ENCODE results near the gene ATRN.
"Not testable (repeated sequence)": the region's sequence is repeated elsewhere in the genome, so short reads cannot be mapped to it uniquely, and the experiment has no call there.

ATRN gene

DNA sequence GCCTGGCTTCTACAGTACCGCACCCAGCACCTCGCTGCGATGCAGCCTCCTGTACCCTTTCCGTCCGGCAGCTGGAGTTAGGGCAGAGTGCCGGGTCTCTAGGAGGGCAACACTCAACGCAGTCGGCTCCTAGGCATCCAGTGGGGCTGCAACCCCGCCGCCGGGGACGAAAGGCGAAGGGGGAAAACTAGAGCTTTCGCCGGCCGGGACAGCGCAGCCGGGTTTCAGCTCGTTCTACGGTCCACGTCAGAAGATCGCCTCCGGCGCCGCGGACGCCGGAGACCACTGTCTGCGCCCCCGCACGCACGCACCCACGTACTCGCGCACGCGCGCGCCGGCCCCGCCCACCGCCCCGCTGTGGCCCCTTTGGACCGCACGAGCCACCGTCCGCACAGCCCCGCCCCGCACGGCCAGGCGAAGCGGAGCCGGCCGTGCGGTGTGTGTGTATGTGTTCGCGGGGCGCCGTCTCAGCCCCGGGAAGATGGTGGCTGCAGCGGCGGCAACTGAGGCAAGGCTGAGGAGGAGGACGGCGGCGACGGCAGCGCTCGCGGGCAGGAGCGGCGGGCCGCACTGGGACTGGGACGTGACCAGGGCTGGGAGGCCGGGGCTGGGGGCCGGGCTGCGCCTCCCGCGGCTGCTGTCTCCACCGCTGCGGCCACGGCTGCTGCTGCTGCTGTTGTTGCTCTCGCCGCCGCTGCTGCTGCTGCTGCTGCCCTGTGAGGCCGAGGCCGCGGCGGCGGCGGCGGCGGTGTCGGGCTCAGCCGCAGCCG lies at the start of gene ATRN:
Gene ATRN, plus strand, starts transcription at position 392 of the 770 bp plus-strand sequence. Its CDS starts 90 bp downstream, at position 482.
- DNase-seq (ENCODE audit: low spot score): peak; percentile 87

DNA sequence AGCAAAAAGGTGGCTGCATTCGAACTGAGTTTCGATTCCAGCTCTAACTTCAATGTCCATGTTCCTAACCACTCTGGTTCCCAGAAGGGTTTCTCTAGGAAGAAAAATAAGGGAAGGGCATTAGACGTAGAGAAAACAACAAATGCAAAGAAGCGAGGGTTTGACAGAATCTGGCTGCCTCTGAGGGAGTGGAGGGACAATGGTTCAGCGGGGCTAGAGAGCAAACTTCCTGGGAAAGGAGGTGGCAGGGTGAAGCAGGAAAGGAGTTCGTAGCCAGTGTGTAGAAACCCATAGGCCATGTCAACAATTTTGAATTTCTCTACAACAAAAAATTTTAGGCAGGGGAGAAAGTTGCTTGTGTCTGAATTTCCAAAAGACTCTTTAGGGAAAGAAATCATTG lies 48.8 kb upstream of the ATRN start:
- DNase-seq (ENCODE audit: low spot score): no peak

DNA sequence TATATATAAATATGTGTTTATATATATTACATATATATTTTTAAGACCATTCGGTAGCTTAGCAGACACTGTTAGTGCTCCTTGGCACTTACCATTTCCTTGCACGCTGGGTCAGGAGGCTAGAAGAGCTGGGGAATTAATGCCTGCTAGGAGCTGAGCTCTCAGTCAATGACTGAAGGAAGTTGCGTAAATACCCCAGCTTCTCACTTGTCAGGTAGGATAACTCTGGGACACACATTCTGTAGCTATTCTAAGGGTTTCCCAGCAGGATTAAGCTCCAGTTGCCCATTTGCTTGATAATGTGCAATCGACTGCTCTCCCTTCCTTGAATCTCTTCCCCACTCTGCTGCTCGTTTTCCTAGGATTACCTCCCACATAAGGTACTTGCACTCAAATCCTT lies 47.7 kb upstream of the ATRN start:
- no peak for DNase-seq (ENCODE audit: low spot score)

DNA sequence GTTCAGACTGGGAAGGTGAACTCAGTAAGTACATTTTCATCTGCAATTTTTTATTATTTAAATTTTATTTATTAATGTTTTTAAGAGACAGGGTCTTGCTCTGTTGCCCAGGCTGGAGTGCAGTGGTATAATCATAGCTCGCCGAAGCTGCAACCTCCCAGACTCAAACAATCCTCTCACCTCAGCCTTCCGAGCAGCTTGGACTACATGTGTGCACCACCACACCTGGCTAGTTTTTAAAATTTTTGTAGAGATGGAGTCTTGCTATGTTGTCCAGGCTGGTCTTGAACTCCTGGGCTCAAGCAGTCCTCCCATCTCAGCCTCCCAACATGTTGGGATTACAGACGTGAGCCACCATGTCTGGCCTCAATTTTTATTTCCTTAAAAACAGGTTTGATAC lies 44.1 kb upstream of the ATRN start:
- DNase-seq (ENCODE audit: low spot score): not testable (repeated sequence)

DNA sequence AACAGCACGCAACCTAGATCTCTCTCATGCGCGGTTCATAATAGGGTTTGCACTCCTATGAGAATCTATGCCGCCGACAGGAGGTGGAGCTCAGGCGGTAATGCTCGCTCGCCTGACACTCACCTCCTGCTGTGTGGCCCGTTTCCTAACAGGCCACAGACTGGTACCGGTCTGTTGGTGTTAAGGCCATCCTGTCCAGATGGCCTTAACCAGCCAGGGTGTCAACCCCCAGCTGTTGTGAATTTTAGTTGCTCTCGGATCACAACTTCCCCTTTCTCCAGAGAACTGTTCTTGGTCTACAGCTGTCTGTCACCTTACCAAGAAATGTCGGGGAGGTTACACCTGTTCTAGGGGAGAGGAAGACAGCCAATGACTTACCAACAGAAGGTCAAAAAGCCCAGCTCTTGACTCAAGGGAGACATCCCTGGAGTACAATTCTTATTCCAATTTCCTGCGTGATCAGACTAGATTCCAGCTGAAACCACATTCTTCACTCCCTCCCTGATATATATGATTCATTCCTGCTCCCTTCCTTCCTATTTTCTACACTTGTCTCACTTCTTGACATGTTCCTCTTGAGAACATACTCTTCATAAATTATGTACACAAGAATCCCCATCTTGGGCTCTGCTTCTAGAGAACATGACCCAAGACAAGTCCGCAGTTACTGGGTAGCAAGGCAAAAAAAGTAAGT lies 40.3 kb upstream of the ATRN start:
- no peak for DNase-seq (ENCODE audit: low spot score)

DNA sequence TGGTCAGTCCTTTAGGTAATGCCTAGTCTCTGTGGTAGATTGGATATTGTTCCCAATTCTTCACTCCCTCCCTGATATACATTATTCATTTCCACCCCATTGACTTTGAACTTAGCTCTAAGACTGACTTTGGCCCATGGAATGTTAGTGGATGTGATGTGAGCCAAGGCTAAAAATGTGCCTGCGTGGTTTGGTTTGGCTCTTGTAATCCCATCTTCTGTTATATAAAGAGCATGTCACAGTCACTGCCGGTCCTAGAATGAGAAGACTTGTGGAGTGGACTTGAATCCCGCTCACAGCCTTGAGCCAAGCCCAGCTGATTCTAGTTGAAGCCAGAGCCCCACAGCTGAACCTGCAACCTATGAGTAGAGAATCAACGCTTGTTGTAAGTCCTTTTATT lies 39.7 kb upstream of the ATRN start:
- DNase-seq (ENCODE audit: low spot score): no peak

DNA sequence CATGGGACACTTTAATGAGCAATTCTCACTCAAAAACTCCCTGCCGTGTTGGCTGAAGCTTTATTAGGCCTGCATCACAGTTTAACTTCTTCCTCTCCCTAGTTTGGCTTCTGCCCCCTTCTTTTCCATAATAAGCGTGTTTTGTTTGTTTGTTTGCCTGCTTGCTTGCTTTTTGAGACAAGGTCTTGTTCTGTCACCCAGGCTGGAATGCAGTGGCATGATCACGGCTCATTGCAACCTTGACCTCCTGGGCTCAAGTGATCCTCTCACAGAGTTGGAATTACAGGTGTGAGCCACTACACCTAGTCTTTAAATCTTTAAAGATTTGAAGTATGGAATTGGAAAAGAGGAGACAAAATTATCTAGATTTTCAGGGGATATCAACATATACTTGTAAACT lies 38.0 kb upstream of the ATRN start:
- no peak for DNase-seq (ENCODE audit: low spot score)

DNA sequence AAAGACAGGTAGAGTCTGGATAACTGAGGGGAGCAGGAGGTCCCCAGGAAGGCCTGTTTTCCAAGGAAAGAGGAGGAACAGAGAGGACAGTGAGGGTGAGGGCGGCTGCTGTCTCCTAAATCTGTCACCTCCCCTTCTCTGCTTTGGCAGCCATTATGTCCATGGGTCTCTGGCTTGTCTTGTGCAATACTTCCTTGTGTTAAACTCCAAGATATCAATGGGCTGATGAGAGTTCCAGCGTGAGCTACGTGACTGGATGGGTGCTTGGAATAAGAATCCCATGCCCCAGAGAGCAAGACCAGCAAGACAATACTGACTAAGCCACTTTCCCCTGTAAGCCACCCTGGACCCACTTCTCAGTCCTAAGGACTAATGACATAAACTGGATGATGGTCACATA lies 37.1 kb upstream of the ATRN start:
- DNase-seq (ENCODE audit: low spot score): no peak

DNA sequence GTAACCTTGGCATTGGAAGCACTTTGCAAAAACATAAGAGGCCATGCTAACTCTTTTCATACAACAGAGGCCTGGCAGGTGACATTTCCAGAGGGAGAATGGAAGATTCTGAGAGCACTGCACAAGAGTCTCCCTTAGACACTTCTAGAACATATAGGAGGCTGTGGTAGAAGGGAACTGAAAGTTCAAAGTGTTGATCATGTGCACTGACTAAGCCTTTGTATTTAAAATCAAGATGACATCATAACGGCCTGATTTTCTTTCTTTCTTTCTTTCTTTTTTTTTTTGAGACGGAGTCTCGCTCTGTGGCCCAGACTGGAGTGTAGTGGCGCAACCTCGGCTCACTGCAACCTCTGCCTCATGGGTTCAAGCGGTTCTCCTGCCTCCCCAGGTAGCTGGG lies 36.6 kb upstream of the ATRN start:
- DNase-seq (ENCODE audit: low spot score): no peak

DNA sequence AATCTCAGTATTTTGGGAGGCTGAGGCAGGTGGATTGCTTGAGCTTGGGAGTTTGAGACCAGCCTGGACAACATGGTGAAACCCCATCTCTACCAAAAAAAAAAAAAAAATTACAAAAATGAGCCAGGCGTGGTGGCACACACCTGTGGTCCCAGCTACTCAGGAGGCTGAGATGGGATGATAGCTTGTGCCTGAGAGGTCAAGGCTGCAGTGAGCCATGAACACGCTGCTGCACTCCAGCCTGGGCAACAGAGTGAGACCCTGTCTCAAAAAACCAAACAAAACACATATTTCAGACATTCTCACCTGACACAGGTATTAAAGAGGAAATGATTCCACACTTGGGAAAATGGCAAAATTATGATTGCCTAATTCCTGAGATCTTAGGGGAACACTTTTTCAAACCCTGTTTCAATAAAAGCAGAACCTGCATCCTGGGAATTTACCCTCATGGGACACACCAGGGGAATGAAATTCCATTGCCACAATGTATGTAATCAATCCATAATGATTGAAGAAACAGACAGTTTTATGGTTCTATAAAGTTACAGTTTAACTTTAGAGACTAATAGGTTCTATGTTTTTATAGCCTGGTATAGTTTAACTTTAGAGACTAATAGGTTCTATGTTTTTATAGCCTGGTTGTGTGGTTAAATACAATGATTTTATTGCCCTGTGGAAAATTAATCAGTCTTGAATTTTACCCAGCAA lies 33.8 kb upstream of the ATRN start:
- DNase-seq (ENCODE audit: low spot score): no peak

DNA sequence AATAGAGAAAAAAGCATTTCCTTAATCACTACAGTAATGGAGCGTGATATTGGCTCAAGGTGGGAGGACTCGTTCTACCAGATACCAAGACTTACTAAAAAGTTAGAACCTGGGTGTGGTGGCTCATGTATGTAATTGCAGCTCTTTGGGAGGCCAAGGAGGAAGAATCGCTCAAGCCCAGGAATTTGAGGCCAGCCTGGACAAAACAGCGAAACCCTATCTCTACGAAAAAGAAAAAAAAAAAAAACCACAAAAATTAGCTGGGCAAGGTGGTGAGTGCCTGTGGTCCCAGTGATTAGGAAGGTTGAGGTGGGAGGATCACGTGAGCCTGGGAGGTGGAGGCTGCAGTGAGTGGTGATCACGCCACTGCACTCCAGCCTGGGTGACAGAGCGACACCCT lies 24.0 kb upstream of the ATRN start:
- no peak for DNase-seq (ENCODE audit: low spot score)

DNA sequence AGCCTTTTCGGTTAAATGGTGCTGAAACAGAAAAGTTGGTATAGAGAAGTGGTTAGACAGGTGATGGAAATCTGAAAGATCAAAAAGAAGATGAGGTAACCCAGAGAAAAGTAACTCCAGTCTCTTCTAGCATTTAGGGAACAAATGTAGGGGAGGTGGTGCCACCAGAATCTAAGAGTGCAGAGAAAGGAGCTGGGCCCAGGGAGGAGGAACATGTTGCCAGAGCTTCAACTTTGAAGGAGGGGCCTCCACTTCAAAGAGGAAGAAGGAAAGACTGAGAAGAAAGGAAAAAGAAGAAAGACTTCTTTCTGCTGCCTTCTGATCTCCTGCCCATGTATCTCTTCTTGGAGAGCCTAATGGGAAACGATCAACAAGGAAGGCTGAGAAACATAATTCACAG lies 23.5 kb upstream of the ATRN start:
- no peak for DNase-seq (ENCODE audit: low spot score)

DNA sequence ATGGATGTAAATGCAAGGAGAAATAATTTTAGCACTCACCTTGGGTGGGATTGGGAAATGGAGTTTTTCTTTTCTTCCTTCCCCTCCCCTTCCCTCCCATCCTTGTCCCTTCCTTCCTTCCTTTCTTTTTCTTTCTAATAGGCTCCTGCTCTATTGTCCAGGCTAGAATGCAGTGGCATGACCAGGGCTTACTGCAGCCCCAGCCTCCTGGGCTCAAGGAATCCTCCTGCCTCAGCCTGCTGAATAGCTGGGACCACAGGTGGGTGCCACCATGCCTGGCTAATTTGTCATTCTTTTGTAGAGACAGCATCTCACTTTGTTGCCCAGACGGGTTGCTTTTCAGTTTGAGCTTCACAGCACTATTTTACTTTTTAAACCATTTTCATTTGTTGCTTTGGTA lies 21.5 kb upstream of the ATRN start:
- DNase-seq (ENCODE audit: low spot score): no peak

DNA sequence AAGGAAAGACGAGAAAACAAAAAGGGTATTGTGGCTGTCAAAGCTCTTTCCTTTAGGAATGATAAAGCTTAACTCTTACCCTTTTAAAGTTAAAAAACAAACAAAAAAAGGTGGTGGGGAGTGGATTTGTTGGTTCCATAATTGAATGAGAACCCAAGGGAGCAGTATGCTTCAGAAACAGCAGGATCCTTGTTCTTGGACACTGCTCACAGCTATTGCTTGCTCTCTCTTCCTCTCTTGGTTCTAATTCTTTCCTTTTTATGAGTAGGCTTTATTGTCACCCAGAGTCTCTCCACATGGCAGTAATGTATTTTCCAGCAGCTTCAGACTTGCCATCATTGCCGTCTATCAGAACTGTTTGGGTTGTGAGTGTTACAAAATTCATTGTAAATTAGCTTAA lies 18.7 kb upstream of the ATRN start:
- DNase-seq (ENCODE audit: low spot score): no peak

DNA sequence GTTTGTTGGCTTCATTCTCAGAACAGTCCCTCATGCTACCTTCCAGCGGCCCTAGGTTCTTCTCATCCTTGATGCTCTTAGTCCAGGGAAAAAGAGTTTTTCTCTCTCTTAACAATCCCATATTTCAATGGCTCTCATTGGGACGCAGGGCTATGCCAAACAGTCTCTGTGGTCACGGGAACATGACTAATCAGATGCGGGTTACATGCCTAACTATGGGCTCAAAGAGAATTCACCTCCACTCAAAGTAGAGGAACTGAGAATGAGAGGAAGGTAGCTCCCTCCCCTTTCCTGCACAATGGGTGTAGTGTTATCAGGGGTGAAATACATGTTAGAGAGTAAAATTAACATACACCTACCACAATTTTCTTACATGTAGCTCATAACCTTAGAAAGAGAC lies 18.1 kb upstream of the ATRN start:
- DNase-seq (ENCODE audit: low spot score): no peak

DNA sequence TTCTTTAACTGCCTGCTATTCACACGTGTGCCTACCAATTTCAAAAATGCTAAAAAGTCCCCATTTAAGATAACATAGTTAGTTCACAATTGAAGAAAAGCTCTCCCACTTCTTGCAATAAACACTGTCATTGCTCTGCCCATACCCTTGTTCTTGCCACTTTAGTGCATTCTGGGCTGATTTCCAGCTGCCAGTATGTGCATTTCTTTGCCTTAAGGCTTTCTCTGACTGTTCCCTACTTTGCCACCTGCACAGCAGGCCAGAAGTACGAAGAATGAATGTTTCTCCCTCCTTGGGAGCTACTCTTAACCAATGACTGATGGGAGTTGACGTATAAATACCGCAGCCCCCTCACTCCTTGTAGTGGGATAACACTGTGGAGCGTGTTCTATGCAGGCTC lies 16.0 kb upstream of the ATRN start:
- no peak for DNase-seq (ENCODE audit: low spot score)

DNA sequence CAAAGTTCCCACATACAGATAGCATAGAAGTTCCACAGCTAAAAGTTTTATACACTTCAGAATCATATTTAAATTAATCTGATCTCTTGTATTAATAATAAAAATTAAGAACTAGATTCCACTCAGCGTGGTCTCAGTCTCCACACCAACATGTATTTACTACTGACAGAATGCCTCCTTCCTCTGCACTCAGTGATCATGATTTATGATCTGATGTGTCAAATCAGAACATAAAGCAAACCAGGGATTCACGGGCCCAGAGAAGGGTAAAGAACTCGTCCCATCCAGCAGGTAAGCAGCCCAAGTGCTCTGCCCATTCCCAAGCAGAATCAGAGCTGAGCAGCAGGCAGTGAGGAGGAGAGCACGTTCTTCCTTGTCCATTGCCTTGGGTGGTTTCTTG lies 14.2 kb upstream of the ATRN start:
- DNase-seq (ENCODE audit: low spot score): no peak

DNA sequence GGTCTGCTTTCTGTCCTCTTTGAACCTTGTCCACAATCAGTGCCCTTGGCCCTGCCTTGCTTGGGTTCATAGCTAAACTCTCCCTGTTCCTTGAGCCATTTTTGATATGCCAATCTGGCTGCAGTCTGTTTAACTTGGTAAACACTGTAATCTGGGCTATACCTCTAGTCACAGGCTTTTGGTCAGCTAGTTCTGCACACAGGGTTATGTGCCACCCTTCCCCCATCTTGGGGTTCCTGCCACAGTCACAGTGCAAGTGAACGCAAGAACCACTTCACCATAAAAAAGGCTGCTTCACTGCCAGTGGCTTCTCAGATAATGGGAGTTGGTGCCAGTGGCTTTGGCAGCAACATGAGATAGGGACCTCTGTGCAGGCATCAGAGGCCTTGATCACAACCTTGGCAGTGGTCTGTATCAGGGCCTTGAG lies 10.9 kb upstream of the ATRN start:
- DNase-seq (ENCODE audit: low spot score): no peak

DNA sequence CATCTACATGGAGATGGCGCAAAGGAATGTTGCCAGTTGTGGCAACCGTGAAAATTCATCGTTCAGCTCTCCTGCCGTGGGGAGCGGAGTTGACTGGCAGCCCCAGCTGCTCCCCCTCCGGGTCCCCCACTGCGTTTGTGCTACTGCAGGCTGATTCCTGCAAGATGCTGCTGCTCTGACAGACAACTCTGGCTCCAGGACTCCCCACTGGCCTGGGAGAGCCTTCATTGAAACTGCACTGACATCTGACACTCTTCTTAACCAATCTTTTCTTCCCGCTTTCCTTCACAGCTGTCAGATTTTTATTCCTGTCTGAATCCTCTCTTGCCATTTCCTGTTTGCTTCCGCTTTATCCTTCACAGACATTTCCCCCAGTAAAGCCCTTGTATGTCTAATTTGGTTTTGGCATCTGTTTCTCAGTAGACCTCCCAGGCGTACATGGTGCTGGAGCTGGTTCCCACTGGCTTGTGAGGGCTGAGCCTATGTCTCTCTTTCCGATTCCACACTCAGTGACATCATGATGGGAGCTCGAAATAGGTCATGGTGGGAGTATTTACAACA lies 9.5 kb upstream of the ATRN start:
- DNase-seq (ENCODE audit: low spot score): peak; percentile 53

DNA sequence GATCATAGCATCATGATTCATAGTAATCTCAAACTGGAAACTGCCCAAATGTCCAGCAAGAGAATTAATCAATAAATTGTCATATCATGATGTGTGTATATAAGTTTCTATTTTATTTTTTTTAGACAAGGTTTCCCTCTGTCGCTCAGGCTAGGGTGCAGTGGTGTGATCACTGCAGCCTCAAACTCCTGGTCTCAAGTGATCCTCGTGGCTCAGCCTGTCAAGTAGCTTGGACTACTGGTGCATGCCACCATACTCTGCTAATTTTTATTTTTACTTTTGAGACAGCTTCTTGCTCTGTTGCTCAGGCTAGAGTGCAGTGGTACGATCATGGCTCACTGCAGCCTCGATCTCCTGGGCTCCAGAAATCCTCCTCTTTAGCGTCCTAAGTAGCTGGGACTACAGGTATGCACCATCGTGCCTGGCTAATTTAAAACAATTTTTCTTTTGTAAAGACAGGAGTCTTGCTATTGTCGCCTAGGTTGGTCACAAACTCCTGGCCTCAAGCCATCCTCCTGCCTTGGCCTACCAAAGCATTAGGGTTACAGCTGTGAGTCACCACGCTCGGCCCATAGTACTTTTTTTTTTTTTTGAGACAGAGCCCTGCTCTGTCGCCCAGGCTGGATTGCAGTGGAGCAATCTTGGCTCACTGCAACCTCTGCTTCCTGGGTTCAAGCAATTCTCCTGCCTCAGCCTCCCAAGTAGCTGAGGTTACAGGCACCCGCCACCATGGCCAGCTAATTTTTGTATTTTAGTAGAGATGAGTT lies 8.7 kb upstream of the ATRN start:
- DNase-seq (ENCODE audit: low spot score): no peak

DNA sequence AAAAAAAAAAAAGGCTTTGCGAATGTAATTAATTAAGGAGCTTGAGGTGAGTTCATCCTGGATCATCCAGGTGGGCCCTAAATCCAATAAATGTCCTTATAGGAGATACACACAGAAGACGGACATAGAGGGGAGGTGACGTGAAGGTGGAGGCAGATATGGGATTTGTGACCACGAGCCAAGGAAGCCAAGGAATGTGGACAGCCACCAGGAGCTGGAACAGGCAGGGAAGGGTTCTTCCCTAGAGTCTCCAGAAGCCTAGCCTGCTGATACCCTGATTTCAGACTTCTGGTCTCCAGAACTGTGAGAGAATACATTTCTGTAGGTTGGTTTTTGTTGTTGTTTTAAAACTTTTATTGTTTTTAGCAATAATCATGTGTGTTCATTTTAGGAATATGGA lies 6.7 kb upstream of the ATRN start:
- DNase-seq (ENCODE audit: low spot score): no peak

DNA sequence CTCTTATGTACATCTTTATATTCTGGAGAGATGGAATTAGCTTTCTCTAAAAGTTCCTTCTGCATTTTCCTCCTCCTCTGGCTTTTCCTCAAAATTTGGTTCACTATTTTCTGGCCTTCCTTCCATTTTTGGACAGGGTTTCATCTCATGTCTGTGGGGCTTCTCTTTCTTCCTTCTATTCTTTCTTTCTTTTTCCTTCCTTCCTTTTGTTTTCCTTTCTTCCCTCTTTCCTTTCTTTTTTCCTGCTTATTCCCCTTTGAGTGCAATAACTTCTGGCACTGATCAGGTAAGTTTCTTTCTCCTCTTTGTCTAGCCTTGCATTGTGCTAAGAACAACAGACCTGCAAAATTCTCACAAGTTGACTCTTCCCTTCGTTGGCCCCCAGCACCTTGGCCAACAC lies 5.5 kb upstream of the ATRN start:
- no peak for DNase-seq (ENCODE audit: low spot score)

Data from Ammon's horn (tissue), 1 donor.